Measurements from ENCODE around the gene BID. TPM values are rescaled to one million over a fixed set of nuclear protein-coding genes. Genes with fewer than 3 reads are reported as not detected.

The BID gene
- total RNA-seq, 1 experiment from 2014 or later, result 32.5 TPM

DNA sequence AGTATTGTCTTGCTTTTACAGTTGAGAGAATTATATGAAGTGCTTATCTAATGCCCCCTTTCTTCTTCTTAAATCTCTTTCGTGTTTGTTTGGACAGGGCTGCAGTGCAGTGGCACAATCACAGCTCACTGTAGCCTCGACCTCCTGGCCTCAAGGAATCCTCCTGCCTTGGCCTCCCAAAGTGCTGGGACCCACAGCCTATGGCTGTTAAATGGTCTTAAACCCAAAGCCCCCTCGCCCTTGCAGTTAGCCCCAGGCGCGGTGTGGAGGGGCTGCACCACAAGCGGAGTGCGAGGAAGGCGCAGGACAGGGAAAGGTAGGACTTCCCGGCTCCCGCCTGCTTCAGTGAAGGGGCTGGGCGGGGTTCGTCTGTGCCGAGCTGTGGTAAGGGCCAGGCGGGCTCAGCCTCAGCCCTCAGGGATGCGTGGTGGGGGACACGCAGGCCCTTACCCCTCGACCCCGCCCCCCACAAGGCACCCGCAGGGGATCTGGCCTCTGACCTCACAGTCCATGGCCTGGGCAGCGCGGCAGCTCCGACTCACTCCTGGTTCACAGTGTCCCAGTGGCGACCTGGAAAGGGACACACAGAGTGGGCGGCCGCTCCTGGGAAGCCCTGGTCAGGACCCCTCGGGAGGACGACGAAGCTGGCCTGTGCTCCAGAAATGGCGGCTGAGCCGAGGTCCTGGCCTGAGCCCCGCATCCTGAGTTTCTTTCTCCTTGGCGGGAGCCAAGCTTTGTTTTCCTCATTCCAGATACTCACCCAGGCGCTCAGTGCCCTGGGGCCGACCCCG, 24.5 kb downstream of the BID start:
- Mint-ChIP-seq H3K4me1 (no peaks in the 10 kb centered on the region), H3K9me3 (no peaks in the 10 kb centered on the region), H3K36me3 (no peaks in the 10 kb centered on the region), H3K27ac (no peak overlapping the region), H3K4me3 (no peak overlapping the region), H3K27me3 (ENCODE audit: low read depth) (no peaks in the 10 kb centered on the region)
- ATAC-seq (no peak), DNase-seq (ENCODE audit: low spot score) (no peak)
- ChIA-PET CTCF (interaction anchor here (0.6 to 3.8 kb wide), 8 partner anchors 9 to 407 kb away, joined by 3 to 34 read pairs (median 4); no protein-coding TSS in a partner anchor), POLR2A (no interaction called here)
- TF ChIP-seq, protein P1, sequence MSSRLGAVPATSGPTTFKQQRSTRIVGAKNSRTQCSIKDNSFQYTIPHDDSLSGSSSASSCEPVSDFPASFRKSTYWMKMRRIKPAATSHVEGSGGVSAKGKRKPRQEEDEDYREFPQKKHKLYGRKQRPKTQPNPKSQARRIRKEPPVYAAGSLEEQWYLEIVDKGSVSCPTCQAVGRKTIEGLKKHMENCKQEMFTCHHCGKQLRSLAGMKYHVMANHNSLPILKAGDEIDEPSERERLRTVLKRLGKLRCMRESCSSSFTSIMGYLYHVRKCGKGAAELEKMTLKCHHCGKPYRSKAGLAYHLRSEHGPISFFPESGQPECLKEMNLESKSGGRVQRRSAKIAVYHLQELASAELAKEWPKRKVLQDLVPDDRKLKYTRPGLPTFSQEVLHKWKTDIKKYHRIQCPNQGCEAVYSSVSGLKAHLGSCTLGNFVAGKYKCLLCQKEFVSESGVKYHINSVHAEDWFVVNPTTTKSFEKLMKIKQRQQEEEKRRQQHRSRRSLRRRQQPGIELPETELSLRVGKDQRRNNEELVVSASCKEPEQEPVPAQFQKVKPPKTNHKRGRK (CRISPR knock-in tag; IDR thresholded peaks at IDR 0.05; ENCODE audit: borderline replicate concordance), result no peak
- TF ChIP-seq RORB (CRISPR knock-in tag; IDR thresholded peaks at IDR 0.05) (no peak), USF2 (CRISPR knock-in tag; IDR thresholded peaks at IDR 0.05) (no peak), EMX1 (CRISPR knock-in tag; IDR thresholded peaks at IDR 0.05) (no peak), SMAD3 (CRISPR knock-in tag; IDR thresholded peaks at IDR 0.05; ENCODE audit: borderline replicate concordance) (no peak), USF1 (CRISPR knock-in tag; IDR thresholded peaks at IDR 0.05) (no peak), KAT7 (CRISPR knock-in tag; IDR thresholded peaks at IDR 0.05; ENCODE audit: borderline replicate concordance) (no peak), NFATC4 (CRISPR knock-in tag; IDR thresholded peaks at IDR 0.05) (no peak), CREB1 (CRISPR knock-in tag; IDR thresholded peaks at IDR 0.05) (no peak), FOXK1 (CRISPR knock-in tag; IDR thresholded peaks at IDR 0.05) (no peak), ARID4B (CRISPR knock-in tag; IDR thresholded peaks at IDR 0.05; ENCODE audit: borderline replicate concordance) (no peak), NR1H2 (CRISPR knock-in tag; IDR thresholded peaks at IDR 0.05) (no peak), RELA (CRISPR knock-in tag; IDR thresholded peaks at IDR 0.05; ENCODE audit: borderline replicate concordance) (no peak), ATF6 (CRISPR knock-in tag; IDR thresholded peaks at IDR 0.05) (no peak), JUN (CRISPR knock-in tag; IDR thresholded peaks at IDR 0.05) (no peak)
- TF ChIP-seq, protein P2, sequence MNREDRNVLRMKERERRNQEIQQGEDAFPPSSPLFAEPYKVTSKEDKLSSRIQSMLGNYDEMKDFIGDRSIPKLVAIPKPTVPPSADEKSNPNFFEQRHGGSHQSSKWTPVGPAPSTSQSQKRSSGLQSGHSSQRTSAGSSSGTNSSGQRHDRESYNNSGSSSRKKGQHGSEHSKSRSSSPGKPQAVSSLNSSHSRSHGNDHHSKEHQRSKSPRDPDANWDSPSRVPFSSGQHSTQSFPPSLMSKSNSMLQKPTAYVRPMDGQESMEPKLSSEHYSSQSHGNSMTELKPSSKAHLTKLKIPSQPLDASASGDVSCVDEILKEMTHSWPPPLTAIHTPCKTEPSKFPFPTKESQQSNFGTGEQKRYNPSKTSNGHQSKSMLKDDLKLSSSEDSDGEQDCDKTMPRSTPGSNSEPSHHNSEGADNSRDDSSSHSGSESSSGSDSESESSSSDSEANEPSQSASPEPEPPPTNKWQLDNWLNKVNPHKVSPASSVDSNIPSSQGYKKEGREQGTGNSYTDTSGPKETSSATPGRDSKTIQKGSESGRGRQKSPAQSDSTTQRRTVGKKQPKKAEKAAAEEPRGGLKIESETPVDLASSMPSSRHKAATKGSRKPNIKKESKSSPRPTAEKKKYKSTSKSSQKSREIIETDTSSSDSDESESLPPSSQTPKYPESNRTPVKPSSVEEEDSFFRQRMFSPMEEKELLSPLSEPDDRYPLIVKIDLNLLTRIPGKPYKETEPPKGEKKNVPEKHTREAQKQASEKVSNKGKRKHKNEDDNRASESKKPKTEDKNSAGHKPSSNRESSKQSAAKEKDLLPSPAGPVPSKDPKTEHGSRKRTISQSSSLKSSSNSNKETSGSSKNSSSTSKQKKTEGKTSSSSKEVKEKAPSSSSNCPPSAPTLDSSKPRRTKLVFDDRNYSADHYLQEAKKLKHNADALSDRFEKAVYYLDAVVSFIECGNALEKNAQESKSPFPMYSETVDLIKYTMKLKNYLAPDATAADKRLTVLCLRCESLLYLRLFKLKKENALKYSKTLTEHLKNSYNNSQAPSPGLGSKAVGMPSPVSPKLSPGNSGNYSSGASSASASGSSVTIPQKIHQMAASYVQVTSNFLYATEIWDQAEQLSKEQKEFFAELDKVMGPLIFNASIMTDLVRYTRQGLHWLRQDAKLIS (CRISPR knock-in tag; IDR thresholded peaks at IDR 0.05; ENCODE audit: borderline replicate concordance), result no peak
- TF ChIP-seq, protein P3, sequence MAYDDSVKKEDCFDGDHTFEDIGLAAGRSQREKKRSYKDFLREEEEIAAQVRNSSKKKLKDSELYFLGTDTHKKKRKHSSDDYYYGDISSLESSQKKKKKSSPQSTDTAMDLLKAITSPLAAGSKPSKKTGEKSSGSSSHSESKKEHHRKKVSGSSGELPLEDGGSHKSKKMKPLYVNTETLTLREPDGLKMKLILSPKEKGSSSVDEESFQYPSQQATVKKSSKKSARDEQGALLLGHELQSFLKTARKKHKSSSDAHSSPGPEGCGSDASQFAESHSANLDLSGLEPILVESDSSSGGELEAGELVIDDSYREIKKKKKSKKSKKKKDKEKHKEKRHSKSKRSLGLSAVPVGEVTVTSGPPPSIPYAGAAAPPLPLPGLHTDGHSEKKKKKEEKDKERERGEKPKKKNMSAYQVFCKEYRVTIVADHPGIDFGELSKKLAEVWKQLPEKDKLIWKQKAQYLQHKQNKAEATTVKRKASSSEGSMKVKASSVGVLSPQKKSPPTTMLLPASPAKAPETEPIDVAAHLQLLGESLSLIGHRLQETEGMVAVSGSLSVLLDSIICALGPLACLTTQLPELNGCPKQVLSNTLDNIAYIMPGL (CRISPR knock-in tag; IDR thresholded peaks at IDR 0.05), result no peak
- TF ChIP-seq, protein P4, sequence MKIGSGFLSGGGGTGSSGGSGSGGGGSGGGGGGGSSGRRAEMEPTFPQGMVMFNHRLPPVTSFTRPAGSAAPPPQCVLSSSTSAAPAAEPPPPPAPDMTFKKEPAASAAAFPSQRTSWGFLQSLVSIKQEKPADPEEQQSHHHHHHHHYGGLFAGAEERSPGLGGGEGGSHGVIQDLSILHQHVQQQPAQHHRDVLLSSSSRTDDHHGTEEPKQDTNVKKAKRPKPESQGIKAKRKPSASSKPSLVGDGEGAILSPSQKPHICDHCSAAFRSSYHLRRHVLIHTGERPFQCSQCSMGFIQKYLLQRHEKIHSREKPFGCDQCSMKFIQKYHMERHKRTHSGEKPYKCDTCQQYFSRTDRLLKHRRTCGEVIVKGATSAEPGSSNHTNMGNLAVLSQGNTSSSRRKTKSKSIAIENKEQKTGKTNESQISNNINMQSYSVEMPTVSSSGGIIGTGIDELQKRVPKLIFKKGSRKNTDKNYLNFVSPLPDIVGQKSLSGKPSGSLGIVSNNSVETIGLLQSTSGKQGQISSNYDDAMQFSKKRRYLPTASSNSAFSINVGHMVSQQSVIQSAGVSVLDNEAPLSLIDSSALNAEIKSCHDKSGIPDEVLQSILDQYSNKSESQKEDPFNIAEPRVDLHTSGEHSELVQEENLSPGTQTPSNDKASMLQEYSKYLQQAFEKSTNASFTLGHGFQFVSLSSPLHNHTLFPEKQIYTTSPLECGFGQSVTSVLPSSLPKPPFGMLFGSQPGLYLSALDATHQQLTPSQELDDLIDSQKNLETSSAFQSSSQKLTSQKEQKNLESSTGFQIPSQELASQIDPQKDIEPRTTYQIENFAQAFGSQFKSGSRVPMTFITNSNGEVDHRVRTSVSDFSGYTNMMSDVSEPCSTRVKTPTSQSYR (CRISPR knock-in tag; IDR thresholded peaks at IDR 0.05), result no peak

Data from WTC11 (cell line).